GM10847 (cell line): ENCODE measurements around the gene ALDH2.

Experiments used
- POLR2A ChIP-seq: IDR thresholded peaks from 2 replicates; pipeline ENCODE4 v1.6.1; 2011; ENCODE audit not compliant: insufficient read length; ENCODE audit errors: extremely low read depth

ALDH2 gene

GRCh38 chr12:111757361-111758119 lies 9.2 kb upstream of the ALDH2 start:
- no peak for TF ChIP-seq POLR2A

GRCh38 chr12:111758120-111758561 lies 8.6 kb upstream of the ALDH2 start:
- TF ChIP-seq POLR2A = no peak

GRCh38 chr12:111759271-111759670 lies 7.5 kb upstream of the ALDH2 start:
- no peak for TF ChIP-seq POLR2A

- no peak for TF ChIP-seq POLR2A
Observed at GRCh38 chr12:111759991-111760390, 6.7 kb upstream of the ALDH2 start.

- TF ChIP-seq POLR2A = no peak
Observed at GRCh38 chr12:111761099-111761498, 5.6 kb upstream of the ALDH2 start.

- TF ChIP-seq POLR2A = no peak
Observed at GRCh38 chr12:111761706-111762105, 5.0 kb upstream of the ALDH2 start.

GRCh38 chr12:111764120-111764821 lies 2.5 kb upstream of the ALDH2 start:
- no peak for TF ChIP-seq POLR2A

GRCh38 chr12:111767362-111768158 lies 827 bp downstream of the ALDH2 start:
- no peak for TF ChIP-seq POLR2A

- TF ChIP-seq POLR2A = no peak
Observed at GRCh38 chr12:111768159-111768895, 1.6 kb downstream of the ALDH2 start.

- TF ChIP-seq POLR2A = no peak
Observed at GRCh38 chr12:111769599-111769998, 2.9 kb downstream of the ALDH2 start.

- no peak for TF ChIP-seq POLR2A
Observed at GRCh38 chr12:111773801-111774551, 7.2 kb downstream of the ALDH2 start.

- TF ChIP-seq POLR2A = no peak
Observed at GRCh38 chr12:111775205-111776193, 8.8 kb downstream of the ALDH2 start.

- TF ChIP-seq POLR2A = no peak
Observed at GRCh38 chr12:111776836-111777344, 10.2 kb downstream of the ALDH2 start.
